GM21786 (cell line): ENCODE data around the gene MPND.
"Not testable (repeated sequence)": the region's sequence is repeated elsewhere in the genome, so short reads cannot be mapped to it uniquely, and the experiment has no call there.

ENCODE experiments used
- ATAC-seq: cut with Tn5 transposase; IDR thresholded peaks from one replicate; pipeline ENCODE4 v1.9.1; 2021; ENCODE audit not compliant: unreplicated experiment

MPND gene

DNA sequence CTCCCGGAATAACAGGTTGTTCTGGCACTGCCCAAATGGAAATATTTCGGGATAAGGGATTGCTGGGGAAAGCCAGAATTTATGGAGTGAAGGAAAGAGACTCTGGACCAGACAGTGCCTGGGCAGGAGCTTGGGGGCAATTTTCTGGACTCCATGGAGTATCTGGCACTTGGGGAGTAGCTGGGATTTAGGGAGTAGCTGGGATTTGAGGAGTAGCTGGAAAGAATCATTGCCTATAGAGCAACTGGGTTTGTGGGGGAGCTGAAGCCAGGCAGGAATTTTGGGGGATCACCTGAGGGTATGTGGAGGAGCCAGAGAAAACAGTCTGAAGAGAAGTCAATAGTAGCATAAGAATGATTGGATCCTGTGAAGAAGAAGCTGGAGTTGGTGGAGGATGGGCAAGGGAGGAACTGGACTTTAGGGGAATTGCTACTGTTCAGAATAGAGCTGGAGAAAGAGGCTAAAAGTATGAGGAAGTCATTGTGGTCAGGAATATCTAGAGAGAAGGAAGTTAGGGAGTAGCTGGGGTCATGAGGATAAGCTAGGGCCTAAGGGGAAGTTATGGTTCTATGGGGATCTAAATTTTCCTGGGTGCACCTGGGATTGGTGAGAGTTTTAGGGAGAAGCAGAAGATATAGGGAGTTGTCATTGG is 24.2 kb upstream of the MPND start:
- ATAC-seq: no peak

DNA sequence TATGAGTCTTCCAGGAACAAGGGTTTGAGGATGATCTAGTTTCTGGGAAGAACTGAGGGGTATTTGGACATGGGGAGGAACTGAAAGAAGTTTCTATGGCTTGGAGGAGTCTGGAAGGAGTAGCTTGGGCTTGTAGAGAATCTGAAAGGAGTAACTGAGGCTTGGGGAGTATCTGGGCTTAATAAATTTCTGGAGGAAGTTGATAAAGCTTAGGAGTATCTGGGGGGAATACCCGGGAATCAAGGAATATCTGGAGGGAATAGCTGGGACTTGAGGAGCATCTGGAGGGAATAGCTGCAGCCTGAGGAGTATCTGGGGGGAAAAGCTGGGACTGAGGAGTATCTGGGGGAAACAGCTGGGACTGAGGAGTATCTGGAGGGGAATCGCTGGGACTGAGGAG is 22.9 kb upstream of the MPND start:
- ATAC-seq: no peak

DNA sequence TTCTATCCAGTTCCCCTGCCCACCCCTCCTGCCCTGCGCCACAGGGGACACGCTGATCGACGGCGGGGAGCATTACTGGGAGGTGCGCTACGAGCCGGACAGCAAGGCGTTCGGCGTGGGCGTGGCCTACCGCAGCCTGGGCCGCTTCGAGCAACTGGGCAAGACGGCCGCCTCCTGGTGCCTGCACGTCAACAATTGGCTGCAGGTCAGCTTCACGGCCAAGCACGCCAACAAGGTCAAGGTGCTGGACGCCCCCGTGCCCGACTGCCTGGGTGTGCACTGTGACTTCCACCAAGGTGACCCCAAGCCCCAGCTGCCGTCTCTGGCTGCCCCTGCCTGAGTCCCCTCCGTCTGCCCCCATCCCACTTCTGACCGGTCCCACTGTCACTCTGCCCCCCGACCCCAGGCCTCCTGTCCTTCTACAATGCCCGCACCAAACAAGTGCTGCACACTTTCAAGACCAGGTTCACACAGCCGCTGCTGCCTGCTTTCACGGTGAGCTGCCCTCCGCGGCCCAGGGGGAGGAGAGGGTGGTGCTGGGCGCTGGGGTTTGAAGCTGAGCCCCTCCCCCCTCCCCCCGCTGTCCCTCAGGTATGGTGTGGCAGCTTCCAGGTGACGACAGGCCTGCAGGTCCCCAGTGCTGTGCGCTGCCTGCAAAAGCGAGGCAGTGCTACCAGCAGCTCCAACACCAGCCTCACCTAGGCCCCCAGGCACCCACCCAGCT is 20.3 kb upstream of the MPND start:
- no peak for ATAC-seq

DNA sequence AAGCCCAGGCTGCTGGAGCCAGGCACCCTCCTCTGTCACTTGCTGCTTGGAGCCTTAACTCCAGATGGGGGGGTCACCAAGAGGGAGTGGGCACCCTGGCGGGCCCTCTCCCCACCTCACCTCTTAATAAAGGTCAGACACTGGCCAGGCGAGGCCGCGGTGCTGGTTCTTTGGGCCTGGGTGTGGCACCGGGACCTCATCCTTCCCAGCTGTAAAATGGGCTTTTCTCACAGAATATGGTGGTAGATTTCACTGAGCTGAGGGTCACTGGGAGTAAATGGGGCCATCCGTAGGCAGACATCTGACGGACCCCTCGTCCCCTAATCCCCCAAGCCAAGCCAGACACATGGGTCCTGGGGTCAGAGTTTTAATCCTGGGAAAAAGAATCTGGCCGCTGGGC is 19.7 kb upstream of the MPND start:
- ATAC-seq: no peak

DNA sequence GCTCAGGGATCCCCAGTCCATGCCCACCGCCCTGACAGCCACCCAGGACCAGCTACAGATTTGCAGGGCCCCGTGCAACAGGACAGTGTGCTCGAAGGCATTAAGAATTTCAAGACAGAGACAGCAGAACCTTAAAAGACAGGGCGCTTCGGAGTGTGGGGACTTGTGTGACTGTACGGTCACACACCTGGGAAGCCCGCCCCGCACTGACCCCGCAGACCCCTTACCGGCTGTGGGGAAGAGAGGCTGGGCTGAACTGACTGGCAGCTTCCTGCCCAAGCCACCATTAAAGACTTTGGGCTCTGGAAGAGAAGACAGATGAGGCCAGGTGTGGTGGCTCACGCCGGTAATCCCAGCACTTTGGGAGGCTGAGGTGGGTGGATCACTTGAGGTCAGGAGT is 19.1 kb upstream of the MPND start:
- no peak for ATAC-seq

DNA sequence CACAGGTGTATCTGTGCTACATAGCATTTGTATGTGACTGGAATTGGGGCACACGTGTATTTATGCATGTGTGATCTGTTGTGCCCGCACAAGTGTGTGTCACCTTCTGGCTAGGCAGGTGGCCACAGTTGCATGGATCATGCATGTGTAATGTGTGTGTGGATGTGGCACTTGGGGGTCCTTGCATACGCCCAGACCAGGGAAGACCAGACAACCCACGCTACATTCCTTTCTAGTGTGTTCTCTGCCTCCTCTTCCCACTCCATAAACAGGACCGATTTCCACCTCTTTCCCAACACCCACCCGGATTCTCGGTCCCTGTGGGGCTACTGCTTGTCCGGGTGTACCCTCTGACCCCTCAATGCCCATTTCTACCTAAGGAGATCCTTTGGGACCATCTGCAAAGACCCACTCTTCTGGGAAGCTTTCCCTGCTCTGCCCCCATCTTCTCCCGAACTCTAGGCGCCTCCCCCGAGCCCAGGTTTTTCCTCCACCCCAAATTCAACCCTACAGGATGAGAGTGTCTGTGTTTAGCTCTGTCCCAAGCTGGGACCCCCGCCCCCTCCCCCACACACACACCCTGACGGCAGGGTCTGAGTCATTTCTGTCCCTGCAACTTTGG is 17.0 kb upstream of the MPND start:
- no peak for ATAC-seq

DNA sequence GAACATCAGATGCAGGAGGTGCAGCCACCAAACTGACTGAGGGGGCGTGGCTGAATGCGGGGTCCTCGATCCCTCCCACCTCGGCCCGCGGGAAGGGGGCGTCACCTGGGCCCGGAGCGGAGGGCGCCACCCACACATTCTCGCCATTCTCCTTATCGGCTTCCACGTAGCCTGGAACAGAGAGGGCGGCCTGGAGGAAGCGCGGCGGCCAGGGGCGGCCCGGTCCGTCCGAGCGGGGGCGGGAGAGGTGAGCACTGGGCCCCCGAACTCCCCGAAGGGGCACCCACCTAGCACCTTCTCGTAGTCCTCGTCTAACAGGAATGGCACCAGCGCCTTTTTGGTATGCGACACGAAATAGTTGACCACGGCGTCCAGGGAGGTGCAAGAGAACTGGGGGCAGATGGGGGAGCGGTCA is 16.5 kb upstream of the MPND start:
- no peak for ATAC-seq

DNA sequence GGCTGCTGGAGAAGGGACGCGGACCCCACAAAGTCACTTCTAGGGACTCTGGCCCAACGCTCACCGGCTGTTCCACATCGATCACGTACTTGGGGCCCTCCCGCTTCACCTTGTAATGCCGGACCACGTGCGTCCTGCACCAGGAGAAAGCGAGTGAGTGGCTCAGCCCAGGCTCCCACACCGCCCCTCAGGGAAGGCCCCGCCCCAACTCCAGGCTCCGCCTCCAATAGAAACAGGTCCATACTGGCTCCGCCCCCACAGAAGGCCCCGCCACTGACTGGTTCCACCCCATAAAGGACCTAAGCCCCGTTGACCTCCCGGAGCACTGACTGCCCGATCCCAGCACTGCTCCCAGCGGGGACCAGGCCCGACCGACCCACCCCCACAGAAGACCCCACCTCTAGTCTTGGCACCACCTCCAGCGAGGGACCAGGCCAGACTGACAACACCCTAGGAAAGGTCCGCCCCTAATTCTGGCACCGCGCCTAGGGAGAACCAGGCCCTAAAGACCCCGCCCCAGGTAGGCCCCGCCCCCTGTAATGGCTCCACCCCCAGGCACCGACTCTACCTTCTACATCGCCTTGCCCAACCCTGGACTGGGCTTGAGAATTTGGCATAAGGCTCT is 16.0 kb upstream of the MPND start:
- no peak for ATAC-seq

DNA sequence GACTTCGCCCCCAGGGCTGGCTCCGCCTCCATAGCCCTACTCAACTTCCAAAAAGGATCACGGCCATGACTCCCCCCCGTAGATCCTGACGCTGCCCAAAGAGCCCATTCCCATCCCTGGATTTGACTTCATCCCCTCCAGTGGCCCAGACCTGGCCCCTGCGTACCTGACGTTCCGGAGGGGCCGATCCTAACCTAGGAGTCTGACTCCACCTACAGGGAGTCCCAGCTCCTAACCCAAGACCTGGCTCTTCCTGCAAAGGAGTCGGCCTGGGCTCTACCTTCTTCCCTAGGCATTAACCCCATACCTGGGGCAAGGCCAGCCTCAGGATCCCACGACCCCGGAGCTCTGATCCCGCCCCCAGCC is 15.5 kb upstream of the MPND start:
- no peak for ATAC-seq

DNA sequence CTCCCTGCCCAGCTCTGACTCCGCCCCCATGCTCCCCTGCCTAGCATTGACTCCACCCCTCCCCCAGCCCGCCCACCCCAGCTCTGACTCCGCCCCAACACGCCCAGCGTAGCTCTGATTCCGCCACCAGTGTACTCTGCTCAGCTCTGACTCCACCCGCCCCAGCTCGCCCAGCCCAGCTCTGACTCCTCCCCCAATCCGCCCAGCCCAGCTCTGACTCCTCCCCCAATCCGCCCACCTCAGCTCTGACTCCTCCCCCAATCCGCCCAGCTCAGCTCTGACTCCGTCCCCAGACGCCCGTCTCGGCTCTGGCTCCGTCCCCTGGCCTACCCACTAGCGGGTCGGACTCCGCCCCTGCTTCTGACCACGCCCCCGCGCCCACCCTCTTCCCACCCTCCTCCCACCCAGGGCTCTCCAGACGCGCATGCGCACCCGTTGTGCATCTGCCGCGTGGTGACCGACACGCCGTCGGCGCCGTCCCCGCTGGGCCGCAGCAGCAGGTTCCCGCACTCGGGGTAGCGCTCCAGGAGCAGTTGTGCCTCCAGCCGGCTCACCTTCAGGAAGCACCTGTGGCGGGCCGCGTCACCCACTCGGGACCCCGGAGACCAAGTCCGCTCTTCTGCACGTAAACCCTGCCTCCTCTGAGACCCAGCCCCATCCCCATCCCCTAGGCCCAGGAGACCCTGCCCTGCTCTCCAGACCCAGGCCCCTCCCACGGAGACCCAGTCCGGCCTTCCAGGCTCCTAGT is 14.9 kb upstream of the MPND start:
- ATAC-seq: peak; percentile 74

DNA sequence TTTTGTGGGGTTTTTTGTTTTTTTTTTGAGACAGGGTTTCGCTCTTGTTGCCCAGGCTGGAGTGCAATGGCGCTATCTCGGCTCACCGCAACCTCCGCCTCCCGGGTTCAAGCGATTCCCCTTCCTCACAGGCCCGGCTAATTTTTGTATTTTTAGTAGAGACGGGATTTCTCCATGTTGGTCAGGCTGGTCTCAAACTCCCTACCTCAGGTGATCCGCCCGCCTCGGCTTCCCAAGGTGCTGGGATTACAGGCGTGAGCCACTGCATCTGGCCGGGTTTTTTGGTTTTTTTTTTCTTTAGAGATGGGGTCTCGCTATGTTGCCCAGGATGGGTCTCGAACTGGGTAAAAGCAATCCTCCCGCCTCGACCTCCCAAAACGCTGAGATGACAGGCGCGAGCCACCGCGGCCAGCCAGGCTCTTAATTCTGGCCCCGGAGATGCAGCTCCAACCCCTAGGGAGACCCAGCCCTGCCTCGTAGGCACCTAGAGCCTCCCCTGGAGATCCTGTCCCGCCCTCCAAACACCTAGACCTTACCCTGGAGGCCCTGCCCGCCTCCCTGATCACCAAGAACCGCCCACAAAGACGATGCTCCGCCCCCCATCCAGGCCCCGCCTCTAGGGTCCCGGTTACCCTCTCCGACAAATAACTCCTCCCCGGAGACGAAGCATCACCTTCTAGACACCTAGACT is 14.2 kb upstream of the MPND start:
- ATAC-seq: not testable (repeated sequence)

DNA sequence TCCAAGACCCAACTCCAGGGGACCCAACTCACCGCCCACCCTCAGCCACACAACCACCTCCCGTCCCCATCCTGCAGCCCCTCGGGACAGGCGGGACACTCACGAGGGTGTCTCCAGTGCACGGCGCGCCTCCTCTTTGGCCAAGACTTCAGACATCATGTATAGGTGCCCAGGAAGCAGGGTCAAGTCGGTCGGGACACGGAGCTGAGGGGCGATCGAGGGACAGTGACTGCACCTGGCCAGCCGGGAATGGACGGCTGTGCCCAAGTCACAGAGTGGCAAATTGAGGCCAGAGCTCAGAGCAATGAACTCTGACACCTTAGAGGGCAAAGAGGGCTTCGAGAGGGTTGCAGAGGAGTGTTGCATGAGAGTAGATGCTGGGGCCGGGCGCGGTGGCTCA is 13.5 kb upstream of the MPND start:
- ATAC-seq: no peak

DNA sequence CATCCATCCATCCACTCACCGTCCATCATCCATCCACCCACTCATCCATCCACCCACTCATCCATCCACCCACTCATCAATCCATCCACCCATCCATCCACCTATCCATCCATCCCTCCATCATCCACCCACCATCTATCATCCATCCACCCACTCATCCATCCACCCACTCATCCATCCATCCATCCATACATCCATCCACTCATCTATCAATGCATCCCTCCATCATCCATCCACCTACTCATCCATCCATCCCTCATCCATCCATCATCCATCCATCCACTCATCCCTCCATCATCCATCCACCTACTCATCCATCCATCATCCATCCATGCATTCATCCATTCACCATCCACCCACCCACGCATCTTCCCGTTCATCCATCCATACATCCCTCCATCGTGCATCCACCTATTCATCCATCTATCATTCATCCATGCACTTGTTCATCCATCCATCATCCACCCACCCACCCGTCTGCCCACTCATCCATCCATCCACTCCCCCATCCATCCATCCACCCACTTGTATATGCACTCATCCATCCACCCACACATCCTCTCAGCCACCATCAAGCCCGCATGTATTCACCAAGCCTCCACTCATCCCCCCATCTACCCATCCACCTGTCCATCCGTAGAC is 8.3 kb upstream of the MPND start:
- ATAC-seq: no peak

DNA sequence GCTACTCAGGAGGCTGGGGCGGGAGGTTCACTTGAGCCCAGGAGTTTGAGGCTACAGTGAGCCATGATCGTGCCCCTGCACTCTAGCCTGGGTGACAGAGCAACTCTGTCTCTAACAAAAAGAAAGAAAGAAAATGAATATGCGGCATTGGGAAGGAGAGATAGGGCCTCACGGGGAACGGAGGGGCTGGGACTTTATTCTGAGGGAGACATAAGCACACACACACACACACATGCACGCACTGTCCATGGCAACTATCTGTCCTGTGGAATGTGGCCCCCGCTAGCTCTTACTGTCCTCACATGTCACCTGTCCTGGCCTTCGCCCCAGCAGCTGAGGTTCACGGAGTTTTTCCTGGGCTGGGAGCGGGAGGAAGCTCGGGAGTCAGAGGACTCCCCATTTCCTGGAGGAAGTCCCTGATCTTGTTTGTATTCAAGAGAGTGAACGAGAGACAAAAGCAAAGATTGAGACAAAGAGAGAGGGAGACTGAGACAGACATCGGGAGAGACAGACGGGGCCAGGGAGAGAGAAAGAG is 5.4 kb upstream of the MPND start:
- no peak for ATAC-seq

DNA sequence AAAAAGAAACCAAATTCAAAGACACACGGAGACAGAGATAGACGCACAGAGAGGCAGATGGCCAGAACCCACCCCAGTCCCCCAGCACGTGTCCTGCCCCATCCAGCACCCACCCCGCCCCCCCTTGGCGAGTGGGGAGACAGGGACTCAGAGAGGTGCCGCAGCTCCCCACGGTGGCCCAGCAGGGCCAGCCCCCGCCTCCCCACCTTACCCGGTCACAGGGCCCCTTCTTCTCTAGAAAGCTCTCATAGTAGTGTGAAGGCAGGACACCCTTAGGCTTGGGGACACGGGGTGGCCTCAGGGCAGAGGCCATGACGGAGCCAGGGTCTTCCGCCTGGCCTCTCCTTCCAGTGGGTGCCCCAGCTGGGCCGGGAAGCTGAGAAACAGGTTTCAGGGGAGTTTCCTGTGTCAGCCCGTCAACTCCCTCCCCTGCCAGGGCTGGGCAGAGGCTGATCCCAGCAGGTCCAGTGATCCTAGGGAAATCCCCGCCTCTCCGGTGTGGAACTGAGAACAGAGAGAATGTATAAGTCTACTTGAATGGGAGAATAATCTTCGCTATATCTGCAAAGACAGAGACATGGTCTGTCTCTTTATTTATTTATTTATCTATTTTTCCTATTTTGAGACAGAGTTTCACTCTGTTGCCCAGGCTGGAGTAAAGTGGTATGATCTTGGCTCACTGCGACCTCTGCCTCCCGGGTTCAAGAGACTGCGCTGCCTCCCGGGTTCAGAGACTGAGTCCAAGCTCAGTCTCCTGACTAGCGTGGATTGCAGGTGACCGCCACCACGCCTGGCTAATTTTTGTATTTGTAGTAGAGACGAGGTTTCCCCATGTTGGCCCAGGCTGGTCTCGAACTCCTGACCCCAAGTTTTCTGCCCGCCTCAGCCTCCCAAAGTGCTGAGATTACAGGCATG is 4.7 kb upstream of the MPND start, which contains the start of gene STAP2:
TSS of gene STAP2 (minus strand) at position 387 of the 915 bp plus-strand sequence. CDS start at position 313, 74 bp downstream.
- no peak for ATAC-seq

DNA sequence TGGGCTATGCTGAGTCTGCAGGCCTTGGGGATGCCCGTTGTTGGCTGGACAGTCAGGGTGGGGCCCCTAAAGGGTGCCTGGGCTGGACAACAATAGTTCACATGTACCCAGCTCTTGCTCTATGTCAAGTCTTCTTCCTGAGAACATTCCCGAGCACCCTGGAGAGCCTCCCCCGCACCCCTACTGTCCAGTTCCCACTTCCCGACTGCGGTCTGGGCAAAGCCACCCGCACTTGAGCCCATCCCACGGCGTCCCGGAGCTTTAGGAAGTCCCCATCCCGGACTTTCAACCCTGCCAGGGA is 1.1 kb upstream of the MPND start:
- ATAC-seq: no peak

DNA sequence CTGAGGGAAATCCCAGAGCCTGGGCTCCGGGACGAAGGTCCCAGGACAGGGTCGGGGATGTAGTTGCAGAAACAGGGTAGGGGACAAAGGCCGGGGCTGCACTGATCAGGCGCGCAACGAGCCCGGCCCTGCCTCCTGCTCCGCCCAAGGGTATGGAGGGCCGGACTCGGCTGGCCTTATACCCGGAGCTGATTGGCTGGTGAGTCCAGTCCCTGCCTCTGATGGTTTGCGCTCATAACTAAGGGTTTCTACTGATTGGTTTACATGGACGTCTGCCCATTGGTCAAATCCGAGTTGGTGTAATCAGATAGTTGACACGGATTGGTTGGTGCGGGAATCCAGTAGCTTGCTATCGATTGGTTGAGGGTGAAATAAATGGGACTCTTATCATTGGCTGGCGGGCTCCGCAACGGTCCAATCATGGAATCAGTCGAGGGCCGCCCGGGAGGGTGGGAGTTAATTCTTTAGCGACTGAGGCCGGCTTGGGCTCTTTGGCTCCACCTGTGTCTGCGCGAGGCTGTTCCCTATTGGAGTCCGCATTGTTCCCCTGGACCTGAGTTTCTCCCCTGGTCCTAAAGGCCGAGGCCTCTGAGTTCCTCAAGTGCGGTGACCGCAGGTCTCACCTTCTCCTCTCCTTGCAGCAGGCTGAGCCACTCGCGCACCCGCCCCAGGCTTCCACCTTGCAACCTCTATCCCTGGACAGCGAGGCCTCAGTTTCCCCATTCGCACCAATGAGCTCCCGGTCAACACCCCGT is 570 bp upstream of the MPND start:
- ATAC-seq: peak; percentile 86

DNA sequence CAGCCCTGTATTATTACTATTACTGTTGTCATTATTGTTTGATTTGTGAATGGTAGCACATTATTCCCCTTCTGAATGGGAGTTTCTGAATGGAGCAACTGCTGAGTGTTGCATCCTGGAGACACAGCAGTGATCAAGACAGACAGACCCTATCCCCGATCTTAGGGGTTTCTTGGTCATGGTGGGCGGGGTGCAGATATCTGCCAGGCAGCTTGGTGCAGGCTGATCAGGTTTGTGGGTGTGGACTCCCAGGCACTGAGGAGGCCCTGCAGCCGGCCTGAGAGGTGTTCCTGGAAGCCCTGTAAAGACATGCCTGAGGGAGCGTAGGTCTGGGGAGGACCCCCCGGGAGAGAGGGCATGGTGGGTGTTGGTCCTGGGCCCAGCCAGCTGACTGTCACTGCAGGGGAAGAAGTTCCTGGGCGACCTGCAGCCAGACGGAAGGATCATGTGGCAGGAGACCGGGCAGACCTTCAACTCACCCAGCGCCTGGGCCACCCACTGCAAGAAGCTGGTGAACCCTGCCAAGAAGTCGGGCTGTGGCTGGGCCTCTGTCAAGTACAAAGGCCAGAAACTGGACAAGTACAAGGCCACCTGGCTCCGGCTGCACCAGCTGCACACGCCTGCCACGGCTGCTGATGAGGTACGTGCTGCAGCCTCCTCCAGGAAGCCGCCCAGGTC is 2.1 kb downstream of the MPND start:
- ATAC-seq: no peak
